ENCODE measurements around the gene LIX1.
"Not testable (repeated sequence)": the region's sequence is repeated elsewhere in the genome, so short reads cannot be mapped to it uniquely, and the experiment has no call there.

LIX1 gene

DNA sequence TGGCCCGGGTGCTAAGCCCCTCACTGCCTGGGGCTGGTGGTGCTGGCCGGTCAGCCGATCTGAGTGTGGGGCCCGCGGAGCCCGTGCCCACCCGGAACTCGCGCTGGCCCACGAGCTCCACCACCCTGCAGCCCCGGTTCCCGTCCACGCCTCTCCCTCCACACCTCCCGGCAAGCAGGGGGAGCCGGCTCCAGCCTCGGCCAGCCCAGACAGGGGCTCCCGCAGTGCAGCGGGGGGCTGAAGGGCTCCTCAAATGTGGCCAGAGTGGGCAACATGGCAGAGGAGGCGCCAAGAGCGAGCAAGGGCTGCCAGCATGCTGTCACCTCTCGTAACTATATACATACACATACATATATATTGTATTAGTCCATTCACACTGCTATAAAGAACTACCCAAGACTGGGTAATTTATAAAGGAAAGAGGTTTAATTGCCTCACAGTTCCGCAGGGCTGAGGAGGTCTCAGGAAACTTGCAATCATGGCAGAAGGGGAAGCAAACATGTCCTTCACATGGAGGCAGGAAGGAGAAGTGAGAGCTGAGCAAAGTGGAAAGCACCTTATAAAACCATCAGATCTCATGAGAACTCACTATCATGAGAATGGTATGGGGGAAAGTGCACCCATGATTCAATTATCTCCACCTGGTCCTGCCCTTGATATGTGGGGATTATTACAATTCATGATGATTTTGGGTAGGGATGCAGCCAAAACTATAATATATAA is 56.8 kb downstream of the LIX1 start:
- peaks cover 3% of the 10 kb centered on the region for H3K9me3 Mint-ChIP-seq
- peaks cover 3% of the 10 kb centered on the region for H3K36me3 Mint-ChIP-seq (ENCODE audit: low read depth)
- H3K4me3 Mint-ChIP-seq = no peak overlapping the region
- peaks cover 8% of the 10 kb centered on the region for H3K4me1 Mint-ChIP-seq
- ATAC-seq (no peak), DNase-seq (no peak)
- no peaks in the 10 kb centered on the region for H3K27me3 Mint-ChIP-seq
- H3K27ac Mint-ChIP-seq = no peak overlapping the region

DNA sequence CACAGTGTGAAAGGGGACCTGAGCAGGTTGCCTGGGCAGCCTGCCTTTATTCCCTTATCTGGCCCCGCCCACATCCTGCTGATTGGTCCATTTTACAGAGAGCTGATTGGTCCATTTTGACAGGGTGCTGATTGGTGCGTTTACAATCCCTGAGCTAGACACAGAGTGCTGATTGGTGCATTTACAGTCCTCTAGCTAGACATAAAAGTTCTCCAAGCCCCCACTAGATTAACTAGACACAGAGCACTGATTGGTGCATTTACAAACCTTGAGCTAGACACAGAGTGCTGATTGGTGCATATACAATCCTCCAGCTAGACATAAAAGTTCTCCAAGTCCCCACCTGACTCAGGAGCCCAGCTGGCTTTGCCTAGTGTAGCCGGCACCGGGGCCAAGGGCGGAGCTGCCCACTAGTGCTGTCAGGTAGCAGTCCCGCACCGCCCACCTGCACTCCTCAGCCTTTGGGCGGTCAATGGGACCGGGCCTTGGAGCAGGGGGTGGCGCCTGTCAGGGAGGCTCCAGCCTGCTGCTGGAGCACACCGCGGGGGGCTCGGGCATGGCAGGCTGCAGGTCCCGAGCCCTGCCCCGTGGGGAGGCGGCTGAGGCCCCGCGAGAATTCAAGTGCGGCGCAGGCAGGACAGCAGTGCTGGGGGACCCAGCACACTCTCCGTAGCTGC is 57.5 kb downstream of the LIX1 start:
- H3K4me1 Mint-ChIP-seq, H3K9me3 Mint-ChIP-seq, H3K27ac Mint-ChIP-seq: not testable (repeated sequence)

DNA sequence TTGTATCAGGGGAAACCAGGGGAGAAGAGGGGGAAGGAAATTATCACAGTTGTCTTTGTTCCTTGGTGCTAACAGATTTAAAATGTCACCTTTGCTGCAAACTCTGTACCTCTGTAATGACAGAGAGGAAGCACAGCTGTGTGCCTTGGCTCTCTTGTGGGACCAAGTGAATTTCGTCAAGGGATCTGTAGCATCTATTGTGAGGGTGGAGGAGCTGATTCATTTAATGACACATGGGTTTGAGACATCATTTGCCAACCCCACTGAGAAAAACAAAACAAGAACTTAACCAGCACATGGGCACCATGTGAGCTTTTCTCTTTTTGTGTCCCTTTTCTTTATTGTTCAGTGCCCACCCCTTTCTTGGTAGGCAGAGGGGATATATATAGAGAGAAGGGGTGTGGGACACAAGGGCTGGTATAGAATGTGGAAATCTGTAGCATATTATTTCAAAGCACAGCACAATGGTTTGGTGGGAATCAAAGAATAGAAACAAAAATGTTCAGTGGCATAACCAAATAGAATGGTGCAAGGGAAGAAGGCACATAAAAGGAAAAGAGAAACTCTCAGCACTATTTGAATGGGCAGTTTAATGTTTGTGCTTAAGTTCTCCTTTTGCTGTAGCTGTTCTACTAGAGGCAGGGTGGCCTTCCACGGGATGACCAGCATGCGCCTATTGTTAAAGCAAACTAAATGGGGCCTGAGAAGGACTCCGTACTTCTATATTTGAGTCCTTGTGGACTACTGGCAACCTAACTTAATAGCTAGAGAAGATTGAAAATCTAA is 63.3 kb downstream of the LIX1 start:
- Mint-ChIP-seq H3K4me1 (peaks cover 17% of the 10 kb centered on the region), H3K36me3 (ENCODE audit: low read depth) (no peaks in the 10 kb centered on the region), H3K4me3 (no peak overlapping the region), H3K9me3 (no peaks in the 10 kb centered on the region), H3K27ac (no peak overlapping the region), H3K27me3 (no peaks in the 10 kb centered on the region)
- ATAC-seq (no peak), DNase-seq (no peak)

More for the DNA sequence above, 57.5 kb downstream of the LIX1 start:
- H3K4me3 Mint-ChIP-seq; H3K27me3 Mint-ChIP-seq; H3K36me3 Mint-ChIP-seq (ENCODE audit: low read depth); DNase-seq; ATAC-seq: not testable (repeated sequence)

- no peak for ATAC-seq
- Mint-ChIP-seq H3K4me1 (peaks cover 16% of the 10 kb centered on the region), H3K4me3 (no peak overlapping the region), H3K27ac (no peak overlapping the region), H3K36me3 (ENCODE audit: low read depth) (no peaks in the 10 kb centered on the region), H3K27me3 (no peaks in the 10 kb centered on the region), H3K9me3 (peaks cover 3% of the 10 kb centered on the region)
- DNase-seq = no peak
These were observed 65.2 kb downstream of the LIX1 start for GRCh38 chr5:97077246-97077645.

GRCh38 chr5:97076098-97076497 is 66.3 kb downstream of the LIX1 start:
- Mint-ChIP-seq H3K4me3 (no peak overlapping the region), H3K9me3 (peaks cover 3% of the 10 kb centered on the region), H3K27me3 (no peaks in the 10 kb centered on the region), H3K27ac (no peak overlapping the region), H3K4me1 (peaks cover 9% of the 10 kb centered on the region), H3K36me3 (ENCODE audit: low read depth) (no peaks in the 10 kb centered on the region)
- DNase-seq (no peak), ATAC-seq (no peak)

DNA sequence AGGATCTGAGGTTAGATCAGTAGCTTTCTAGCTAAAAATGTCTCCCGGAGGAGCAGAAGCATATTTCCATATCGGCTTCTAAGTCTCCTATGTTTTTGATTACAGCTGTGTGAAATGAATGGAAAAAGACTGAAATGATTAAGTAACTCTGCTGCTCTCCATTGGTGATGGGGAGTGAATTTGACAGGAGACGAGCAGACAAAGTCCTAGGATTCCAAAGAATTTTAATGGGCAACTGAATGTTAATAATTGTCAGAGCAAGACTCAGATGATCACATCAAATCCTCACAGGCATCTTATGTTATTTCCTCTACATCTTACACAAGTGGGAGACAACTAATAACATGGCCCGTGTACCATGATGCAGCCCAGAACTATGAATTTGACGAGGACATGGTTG is 66.8 kb downstream of the LIX1 start:
- DNase-seq = no peak

GRCh38 chr5:97074859-97075489 is 67.4 kb downstream of the LIX1 start:
- no peak for ATAC-seq
- no peak for DNase-seq
- Mint-ChIP-seq H3K36me3 (ENCODE audit: low read depth) (no peaks in the 10 kb centered on the region), H3K9me3 (peaks cover 3% of the 10 kb centered on the region), H3K4me3 (no peak overlapping the region), H3K4me1 (peaks cover 9% of the 10 kb centered on the region), H3K27ac (no peak overlapping the region), H3K27me3 (no peaks in the 10 kb centered on the region)

More for the DNA sequence above, 66.8 kb downstream of the LIX1 start:
- Mint-ChIP-seq H3K27me3 (no peaks in the 10 kb centered on the region), H3K4me3 (no peak overlapping the region), H3K36me3 (ENCODE audit: low read depth) (no peaks in the 10 kb centered on the region), H3K4me1 (peaks cover 9% of the 10 kb centered on the region), H3K27ac (no peak overlapping the region), H3K9me3 (peaks cover 3% of the 10 kb centered on the region)
- ATAC-seq = no peak

DNA sequence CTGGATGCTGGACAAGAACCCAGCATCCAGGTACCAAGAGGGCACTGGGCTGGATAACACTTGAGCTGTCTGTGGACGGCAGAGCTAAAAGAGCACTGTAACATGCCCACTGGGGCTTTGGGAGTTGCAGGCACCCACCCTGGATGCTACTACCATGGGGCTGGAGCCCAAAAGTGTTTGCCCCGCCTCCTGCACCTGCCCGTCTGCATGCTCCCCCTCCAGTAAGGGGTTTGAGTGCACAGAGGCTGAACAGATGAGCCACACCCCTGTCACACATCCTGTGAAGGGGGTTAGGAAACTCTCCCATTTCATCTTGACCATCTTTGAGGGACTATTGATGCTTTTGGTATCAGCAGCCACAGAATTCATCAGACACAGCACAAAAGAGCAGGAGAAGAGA is 69.0 kb downstream of the LIX1 start:
- Mint-ChIP-seq H3K36me3 (ENCODE audit: low read depth) (no peaks in the 10 kb centered on the region), H3K4me1 (peaks cover 3% of the 10 kb centered on the region), H3K27ac (no peak overlapping the region), H3K27me3 (no peaks in the 10 kb centered on the region), H3K4me3 (peak overlapping the region; percentile 46), H3K9me3 (peaks cover 3% of the 10 kb centered on the region)
- ATAC-seq (no peak), DNase-seq (no peak)

GRCh38 chr5:97072696-97073095 is 69.7 kb downstream of the LIX1 start:
- H3K27me3 Mint-ChIP-seq = no peaks in the 10 kb centered on the region
- H3K27ac Mint-ChIP-seq = no peak overlapping the region
- no peak overlapping the region for H3K4me3 Mint-ChIP-seq
- H3K9me3 Mint-ChIP-seq = peaks cover 3% of the 10 kb centered on the region
- H3K4me1 Mint-ChIP-seq = peaks cover 3% of the 10 kb centered on the region
- ATAC-seq = no peak
- H3K36me3 Mint-ChIP-seq (ENCODE audit: low read depth) = no peaks in the 10 kb centered on the region
- DNase-seq = no peak

DNA sequence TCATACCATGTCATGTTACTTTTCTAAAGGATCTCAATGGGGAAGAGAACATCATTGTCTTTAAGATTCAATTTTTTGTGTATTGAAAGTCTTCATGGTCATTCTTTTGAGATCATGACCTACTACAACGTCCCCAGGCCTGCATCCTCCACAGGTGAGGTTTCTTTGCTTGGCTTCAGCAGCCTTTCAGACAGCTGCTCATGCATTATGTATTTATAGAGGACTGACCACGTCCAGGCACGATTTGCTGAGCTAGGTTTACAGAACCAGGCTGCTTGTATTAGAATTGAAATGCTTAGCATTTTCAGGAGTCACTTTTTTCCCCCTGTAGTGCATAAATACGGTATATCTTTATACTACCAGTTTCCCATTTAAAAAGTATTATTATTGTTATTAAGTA is 70.4 kb downstream of the LIX1 start:
- ATAC-seq = no peak
- Mint-ChIP-seq H3K9me3 (peaks cover 3% of the 10 kb centered on the region), H3K4me1 (peaks cover 3% of the 10 kb centered on the region), H3K36me3 (ENCODE audit: low read depth) (no peaks in the 10 kb centered on the region), H3K27ac (no peak overlapping the region), H3K27me3 (no peaks in the 10 kb centered on the region), H3K4me3 (no peak overlapping the region)
- DNase-seq = no peak

DNA sequence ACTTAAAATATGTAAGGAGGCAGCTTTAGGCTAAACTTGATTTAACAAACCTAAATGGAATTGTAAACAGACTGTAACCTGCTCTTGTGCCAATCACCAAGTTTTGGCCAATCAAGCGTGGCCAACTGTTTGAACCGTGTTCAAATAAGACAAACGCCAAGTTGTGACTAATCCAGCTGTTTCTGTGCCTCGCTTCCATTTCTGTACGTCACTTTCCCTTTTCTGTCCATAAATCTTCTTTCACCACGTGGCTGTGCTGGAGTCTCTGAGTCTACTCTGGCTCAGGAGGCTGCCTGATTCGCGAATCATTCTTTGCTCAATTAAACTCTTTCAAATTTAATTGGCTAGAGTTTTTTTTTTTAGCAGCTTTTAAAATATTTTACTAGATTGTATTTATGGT is 71.3 kb downstream of the LIX1 start:
- ATAC-seq = no peak
- no peak for DNase-seq
- H3K27ac Mint-ChIP-seq = no peak overlapping the region
- H3K9me3 Mint-ChIP-seq = peaks cover 3% of the 10 kb centered on the region
- H3K4me3 Mint-ChIP-seq = no peak overlapping the region
- H3K36me3 Mint-ChIP-seq (ENCODE audit: low read depth) = no peaks in the 10 kb centered on the region
- H3K4me1 Mint-ChIP-seq = peaks cover 3% of the 10 kb centered on the region
- no peaks in the 10 kb centered on the region for H3K27me3 Mint-ChIP-seq

- ATAC-seq (no peak), DNase-seq (no peak)
- Mint-ChIP-seq H3K4me1 (peaks cover 3% of the 10 kb centered on the region), H3K36me3 (ENCODE audit: low read depth) (no peaks in the 10 kb centered on the region), H3K4me3 (no peak overlapping the region), H3K27ac (no peak overlapping the region), H3K9me3 (peaks cover 3% of the 10 kb centered on the region), H3K27me3 (no peaks in the 10 kb centered on the region)
These were observed 72.2 kb downstream of the LIX1 start for GRCh38 chr5:97070234-97070633.

- ATAC-seq (no peak), DNase-seq (no peak)
- Mint-ChIP-seq H3K9me3 (no peaks in the 10 kb centered on the region), H3K27ac (no peak overlapping the region), H3K36me3 (ENCODE audit: low read depth) (no peaks in the 10 kb centered on the region), H3K4me1 (no peaks in the 10 kb centered on the region), H3K27me3 (no peaks in the 10 kb centered on the region), H3K4me3 (no peak overlapping the region)
These were observed 75.0 kb downstream of the LIX1 start for GRCh38 chr5:97067296-97067850.

DNA sequence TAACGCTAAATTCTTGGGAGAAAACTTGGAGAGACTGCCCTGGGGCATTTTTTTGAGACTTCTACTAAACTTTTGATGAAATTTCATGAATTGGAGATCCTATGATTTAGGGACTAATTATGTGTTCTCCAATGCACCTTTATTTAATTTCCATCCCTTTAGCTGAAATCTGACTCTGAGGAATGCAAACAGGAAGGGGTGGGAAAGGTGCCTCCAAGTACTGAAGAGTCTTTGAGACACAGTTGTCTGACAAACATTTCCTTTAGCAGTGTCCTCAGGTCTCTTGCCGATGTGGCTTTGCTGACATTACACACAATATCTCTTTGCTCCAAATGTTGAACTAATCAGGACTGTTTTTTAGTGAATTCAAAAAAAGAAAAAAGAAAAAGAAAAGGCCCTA is 76.9 kb downstream of the LIX1 start:
- Mint-ChIP-seq H3K9me3 (no peaks in the 10 kb centered on the region), H3K4me1 (no peaks in the 10 kb centered on the region), H3K36me3 (ENCODE audit: low read depth) (no peaks in the 10 kb centered on the region), H3K27me3 (no peaks in the 10 kb centered on the region), H3K4me3 (no peak overlapping the region), H3K27ac (no peak overlapping the region)
- no peak for DNase-seq
- no peak for ATAC-seq

Measured in activated naive CD8-positive, alpha-beta T cell treated with anti-CD3 and anti-CD28 coated beads, Interleukin-2, amount 50 U/mL, for 24 hours (primary cell).